NCI-H446 (cell line): ENCODE measurements around the gene DYRK1B.
A peak's percentile ranks its signal among the peaks of the same experiment; 100 is the strongest.
"Not testable (repeated sequence)": the region's sequence is repeated elsewhere in the genome, so short reads cannot be mapped to it uniquely, and the experiment has no call there.

Experiments used
- DNase-seq, 2 experiments: peaks; one replicate each; lab custom pipeline; 2025; lab: John Stamatoyannopoulos, UW

Gene DYRK1B

DNA sequence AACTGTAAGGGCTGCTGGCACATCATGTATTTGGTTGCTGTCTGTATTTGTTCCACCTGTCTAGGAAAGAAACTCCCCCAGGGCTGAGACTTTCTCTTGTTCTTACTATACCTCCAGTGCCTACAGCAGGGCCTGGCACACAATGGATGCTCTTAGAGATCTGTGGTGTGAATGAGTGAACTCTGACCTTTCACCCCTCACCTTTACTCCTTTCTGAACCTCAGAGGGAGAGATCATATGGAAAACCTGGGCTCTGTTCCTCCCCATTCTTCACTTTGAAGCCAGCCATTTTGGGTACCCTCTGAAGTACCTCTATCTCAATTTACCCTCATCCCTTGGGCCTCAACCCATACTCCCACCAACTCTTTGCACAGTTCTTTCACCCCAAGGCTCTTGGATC, 3.1 kb downstream of the DYRK1B start:
- DNase-seq: no peak

DNA sequence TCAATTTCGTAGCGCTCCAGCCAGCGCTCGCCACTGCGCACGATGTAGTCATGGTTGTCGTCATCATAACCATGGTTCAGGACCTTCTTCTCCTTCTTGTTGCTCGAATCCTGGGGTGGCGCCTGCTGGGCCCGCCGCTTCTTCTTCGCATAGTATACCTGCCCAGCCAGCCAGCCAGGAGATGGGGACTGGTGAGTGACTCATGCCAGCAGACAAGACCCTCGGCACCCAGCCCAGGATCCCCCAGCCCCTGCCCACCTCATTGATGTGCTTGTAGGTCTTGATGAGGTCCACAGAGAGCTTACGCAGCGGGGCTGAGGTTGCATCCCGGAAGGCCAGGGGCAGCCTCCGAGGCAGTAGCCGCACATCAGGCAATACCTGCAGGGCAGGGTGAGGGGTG, 3.6 kb downstream of the DYRK1B start:
- no peak for DNase-seq

GRCh38 chr19:39829702-39830275, 4.2 kb downstream of the DYRK1B start:
- DNase-seq: no peak

- DNase-seq: no peak
Observed at GRCh38 chr19:39828654-39829032, 5.3 kb downstream of the DYRK1B start.

DNA sequence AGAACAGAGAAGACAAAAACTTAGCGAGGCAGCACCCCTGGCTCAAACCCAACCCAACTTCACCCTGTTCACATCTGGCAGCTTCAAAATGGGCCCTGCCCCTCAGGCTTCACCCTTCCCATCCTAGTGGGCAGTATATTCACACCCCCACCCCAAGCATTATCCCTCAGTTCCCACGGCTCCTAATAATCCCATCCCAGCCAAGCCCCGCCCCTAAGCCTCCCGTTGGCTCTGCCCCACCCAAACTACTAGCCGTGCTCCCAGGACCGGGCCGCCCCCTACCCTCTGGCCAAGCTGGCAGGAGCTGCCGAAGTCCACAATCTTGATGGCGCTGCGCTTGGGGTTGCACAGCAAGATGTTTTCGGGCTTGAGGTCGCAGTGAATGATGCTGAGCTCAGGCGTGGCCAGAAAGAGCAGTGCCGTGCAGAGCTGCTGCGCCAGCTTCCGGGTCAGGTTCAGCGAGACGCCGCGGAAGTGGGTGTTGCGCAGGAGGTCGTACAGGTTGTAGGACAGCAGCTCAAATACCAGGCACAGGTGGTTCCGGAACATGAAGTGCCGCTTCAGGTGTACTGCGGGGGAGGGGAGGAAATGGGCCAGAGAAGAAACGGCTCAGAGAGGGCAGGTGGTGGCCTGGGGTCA, 5.8 kb downstream of the DYRK1B start:
- DNase-seq: no peak

GRCh38 chr19:39827216-39827615, 6.7 kb downstream of the DYRK1B start:
- no peak for DNase-seq

- no peak for DNase-seq
Observed at GRCh38 chr19:39826311-39826945, 7.5 kb downstream of the DYRK1B start.

DNA sequence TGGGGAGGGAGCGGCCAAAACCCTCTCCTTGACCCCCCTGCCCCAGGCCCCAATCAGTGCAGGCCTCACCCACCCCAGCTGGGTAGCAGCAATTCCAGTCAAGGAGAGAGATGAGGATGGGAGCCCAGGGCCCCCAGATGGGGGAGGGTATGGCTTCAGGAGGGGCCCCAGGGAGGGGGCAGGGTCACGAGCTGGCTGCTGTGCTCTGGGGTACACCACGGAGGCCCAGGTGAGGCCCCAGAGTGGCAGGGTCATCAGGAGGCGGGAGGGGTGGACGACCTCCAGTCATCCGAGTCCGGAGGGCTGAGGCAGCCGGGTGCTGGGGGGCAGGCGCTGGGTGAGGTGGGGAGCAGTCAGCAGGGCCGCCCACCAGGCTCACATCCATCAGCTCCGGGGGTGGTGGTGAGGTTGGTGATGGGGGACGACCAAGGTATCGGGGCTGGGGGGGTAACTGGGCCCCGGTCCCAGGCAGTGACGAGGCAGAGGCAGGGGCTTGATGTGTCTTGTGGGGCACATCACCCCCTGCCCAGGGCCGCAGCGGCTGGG, 8.4 kb downstream of the DYRK1B start:
- DNase-seq: no peak

GRCh38 chr19:39825093-39825463, 8.9 kb downstream of the DYRK1B start:
- no peak for DNase-seq

DNA sequence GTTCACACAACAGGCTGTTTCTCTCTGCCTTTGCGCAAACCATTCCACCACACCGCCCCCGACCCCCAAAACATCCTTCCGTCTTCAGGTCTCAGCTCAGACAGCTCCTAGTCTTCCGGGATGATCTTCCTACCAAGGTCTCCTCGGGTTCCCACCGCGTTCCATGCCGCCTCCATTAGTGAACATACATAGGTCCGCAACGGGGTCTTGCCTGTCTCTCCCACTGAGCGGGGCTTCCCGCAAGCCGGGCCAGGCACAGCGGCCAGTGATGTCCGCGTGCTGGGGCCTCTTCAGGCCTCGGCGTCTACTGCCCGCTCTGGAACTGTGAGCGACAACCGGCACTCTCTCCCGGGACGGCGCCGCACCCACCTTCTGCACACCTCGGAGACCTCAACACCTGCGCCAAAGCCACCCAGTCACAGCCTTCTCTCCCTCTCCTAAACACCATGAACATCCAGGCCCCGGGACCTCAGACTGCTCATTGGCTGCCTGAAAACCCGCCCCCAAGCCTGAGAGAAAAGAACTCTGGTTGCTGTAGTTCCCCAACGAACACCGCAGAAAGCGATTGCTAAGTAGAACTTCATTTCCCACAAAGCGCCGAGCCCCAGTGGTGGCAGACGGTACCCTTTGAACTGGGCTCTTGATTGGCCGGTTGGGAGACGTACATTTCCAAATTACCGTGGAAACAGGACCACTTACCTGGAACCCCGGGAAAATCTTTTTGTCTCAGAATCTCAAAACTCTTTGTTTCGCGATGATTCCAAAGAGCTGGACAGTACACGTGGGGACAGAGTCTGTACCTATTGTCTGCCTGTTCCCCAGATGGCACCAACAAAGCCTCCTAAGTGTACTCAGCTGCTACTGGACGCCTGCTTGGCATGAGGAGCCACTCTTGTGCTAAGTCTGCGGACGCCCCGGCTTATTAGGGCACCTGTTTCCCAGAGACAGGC, 9.5 kb downstream of the DYRK1B start:
- peak; percentile 82 to 92 for DNase-seq

GRCh38 chr19:39823686-39824085, 10.3 kb downstream of the DYRK1B start:
- DNase-seq: no peak

DNA sequence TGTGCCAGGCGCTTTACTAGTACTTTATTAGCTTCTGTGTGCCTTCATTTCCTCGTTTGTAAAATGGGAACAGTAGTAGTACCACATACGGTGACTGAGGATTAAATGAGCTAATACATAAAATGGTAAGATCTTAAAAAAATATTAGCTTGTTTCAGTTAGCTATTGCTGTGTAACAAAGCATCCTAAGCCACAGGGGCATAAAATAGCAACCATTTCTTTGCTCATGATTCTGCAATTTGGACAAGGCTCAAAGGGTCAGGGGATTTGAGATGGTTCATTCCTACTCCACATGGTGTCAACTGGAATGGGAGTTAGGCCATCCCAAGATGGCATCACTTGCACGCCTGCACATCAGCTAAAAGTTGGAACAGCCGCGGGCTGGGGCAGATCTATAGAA, 13.3 kb downstream of the DYRK1B start:
- DNase-seq: no peak

DNA sequence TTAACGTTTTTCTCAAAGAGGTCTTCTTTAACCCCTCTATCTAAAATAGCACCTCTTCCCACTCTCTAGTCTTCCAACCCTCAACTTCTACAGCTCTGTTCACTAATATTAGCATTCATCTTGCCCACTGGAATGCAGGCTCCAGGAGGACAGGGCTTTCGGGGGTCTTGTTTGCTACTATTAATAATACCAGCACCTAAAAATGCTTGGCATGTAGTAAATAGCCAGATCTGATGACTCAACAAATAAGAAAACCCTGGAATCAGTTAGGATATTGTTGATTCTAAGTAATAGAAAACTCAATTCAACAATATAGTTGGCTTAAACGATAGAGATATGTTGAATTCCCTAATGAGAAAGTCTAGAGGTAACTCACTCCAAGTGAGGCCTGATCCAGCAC, 14.2 kb downstream of the DYRK1B start:
- no peak for DNase-seq

DNA sequence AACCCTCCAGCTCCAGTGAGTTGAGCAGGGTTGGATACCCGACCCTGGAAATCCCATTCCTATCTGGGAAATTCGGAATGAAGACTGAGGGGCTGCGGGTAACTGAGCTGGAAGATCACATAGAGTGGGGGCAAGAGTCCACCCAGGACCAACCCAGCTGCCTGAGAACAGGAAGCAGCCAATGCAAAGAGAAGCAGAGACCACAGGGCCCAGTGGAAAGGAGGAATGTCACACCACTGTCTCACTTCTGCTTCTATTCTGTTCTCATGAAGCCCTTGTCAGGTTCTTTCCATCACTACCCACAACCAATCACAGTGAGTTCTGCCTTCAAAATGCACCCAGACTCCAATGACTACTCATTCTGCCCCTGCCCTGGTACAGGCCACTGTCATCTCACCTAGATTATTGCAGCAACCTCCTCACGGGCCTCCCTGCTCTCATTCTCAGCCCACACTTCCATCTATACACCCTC, 15.3 kb downstream of the DYRK1B start:
- no peak for DNase-seq

- DNase-seq: no peak
Observed at GRCh38 chr19:39817888-39818561, 15.9 kb downstream of the DYRK1B start.

GRCh38 chr19:39816287-39817048, 17.5 kb downstream of the DYRK1B start:
- DNase-seq: no peak

- DNase-seq: no peak
Observed at GRCh38 chr19:39814595-39814994, 19.4 kb downstream of the DYRK1B start.

GRCh38 chr19:39814111-39814510, 19.9 kb downstream of the DYRK1B start:
- not testable (repeated sequence) for DNase-seq

DNA sequence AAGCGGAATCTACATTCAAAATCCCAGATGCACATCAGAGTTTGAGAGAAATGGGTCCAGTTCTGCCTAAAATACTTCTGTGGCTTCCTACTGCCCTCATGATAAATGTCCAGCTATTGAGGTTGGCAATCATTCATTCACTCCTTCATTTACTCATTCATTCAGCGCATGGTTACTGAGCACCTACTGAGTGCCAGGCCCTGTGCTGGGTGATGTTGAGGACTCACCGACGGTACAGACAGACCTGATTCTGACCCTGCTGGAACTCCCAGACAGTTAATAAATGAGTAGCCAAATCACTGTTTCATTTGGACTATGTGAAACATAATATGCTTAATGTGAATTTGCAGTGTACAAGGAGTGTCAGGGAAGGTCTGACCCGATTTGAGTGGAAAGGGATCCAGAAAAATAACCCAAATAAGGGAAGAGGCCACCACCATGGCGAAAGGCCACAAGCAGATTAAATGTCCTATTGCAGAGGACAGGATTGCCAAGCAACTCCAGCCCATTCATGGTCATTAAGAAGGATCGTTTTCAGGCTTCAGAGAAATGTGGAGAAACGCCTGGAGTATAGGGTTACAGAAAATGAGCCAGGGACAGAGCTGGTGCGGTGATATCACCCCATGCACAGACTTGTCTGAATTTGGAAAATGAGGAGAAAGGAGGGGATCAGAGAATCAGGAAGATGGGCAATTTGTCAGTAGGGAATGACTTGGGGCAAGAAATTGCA, 20.5 kb downstream of the DYRK1B start:
- DNase-seq: no peak

GRCh38 chr19:39811064-39811463, 22.9 kb downstream of the DYRK1B start:
- no peak for DNase-seq
